ENCODE measurements around the gene AIRE. TPM values are rescaled to one million over a fixed set of nuclear protein-coding genes. Genes with fewer than 3 reads are reported as not detected.
A peak's percentile ranks its signal among the peaks of the same experiment; 100 is the strongest.

The AIRE gene
- total RNA-seq, 1 experiment from 2014 or later, result 0.17 TPM

DNA sequence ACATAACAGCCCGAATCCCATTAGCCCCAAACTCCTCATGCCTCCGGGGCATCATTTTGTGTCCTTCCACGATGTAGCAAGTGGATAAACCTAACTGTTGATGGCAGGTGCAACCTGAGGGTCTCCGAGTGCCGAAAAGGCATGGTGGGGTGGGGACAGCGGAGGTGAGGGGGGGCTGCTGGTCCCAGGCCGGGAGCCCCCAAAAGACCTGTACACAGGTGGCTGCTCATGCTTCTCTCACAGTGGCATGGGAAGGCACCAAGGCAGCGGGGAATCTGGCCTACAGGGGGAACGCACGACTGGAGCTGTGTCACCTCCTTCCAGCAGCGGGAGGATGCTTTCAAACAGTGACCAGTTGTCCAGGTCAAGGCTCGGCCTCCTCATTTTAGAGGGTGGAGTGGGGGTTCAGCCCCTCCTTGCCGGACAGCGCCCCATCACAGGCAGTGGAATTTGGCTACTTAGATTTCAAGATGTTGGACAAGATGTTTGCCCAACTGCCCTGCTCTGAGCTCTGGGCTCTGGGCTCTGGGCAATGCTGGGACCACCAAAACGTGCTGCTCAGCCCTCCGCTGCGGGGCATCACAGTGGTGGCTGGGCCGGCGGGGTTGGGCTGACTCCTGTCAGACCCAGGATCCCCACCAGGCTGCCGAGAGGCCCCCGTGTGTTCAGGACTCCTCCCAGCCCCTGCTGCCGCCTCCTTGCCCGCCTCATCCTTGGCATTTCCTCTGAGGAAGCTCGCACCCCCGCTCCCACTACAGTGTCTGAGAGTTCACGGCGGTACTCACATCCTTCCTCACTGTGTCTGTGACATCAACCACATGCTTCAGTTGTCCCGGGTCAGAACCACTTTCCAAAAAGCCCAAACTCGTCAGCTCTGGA, 31.6 kb upstream of the AIRE start:
- no CpG with 5 or more reads among the region's 29 CpGs for WGBS (ENCODE audit: extremely low coverage, insufficient read length, low lambda C conversion rate)
- Histone ChIP-seq H3K23me2 (ENCODE audit: insufficient read length, low read depth, low read length, poor library complexity, severe bottlenecking) (no peaks in the 10 kb centered on the region), H3K27me3 (ENCODE audit: insufficient read depth, low read length) (no peaks in the 10 kb centered on the region), H3K4ac (ENCODE audit: low read depth, low read length) (no peak overlapping the region), H2BK12ac (ENCODE audit: insufficient read length, low read depth, low read length) (no peak overlapping the region), H4K20me1 (ENCODE audit: control insufficient read depth, insufficient read depth, insufficient read length) (no peaks in the 10 kb centered on the region), H3T11ph (ENCODE audit: low read length) (no peak overlapping the region), H3K4me2 (ENCODE audit: insufficient read depth, insufficient read length, low read length) (no peak overlapping the region), H3K79me1 (ENCODE audit: insufficient read depth, low read depth, low read length, poor library complexity, severe bottlenecking) (no peaks in the 10 kb centered on the region), H4K91ac (ENCODE audit: insufficient read length, low read depth, low read length) (no peak overlapping the region), H3K79me2 (ENCODE audit: insufficient read depth, low read length) (no peaks in the 10 kb centered on the region), H2BK120ac (ENCODE audit: low read depth, low read length, poor library complexity, severe bottlenecking) (no peak overlapping the region), H3K9me3 (ENCODE audit: control insufficient read depth, low read depth, low read length) (no peaks in the 10 kb centered on the region), H4K5ac (ENCODE audit: insufficient read length, low read depth, low read length) (no peak overlapping the region), H3K9ac (ENCODE audit: extremely low read depth, insufficient read length, low read length) (no peak overlapping the region), H2AFZ (ENCODE audit: low read length) (no peak overlapping the region), H3K14ac (ENCODE audit: insufficient read depth, low read length) (no peak overlapping the region), H3K4me1 (ENCODE audit: insufficient read depth, low read length) (no peaks in the 10 kb centered on the region), H3K18ac (ENCODE audit: insufficient read length, low read depth, low read length) (no peak overlapping the region), H2BK5ac (ENCODE audit: insufficient read length, low read length) (no peak overlapping the region), H2BK15ac (ENCODE audit: low read depth, low read length) (no peak overlapping the region), H3K23ac (ENCODE audit: insufficient read length, low read depth, low read length) (no peak overlapping the region), H2AK5ac (ENCODE audit: insufficient read length, low read length) (no peak overlapping the region), H3K27ac (ENCODE audit: insufficient read length, low read depth, low read length) (no peak overlapping the region), H2BK20ac (ENCODE audit: low read depth, low read length, poor library complexity, severe bottlenecking) (no peak overlapping the region), H3K56ac (ENCODE audit: insufficient read length, low read depth, low read length) (no peak overlapping the region), H4K8ac (replicated peaks; ENCODE audit: insufficient read length, low read depth, low read length) (no peak overlapping the region)
- Mint-ChIP-seq H3K27ac (no peak overlapping the region), H3K36me3 (ENCODE audit: insufficient read depth in 1 of 3, low read depth in 3 of 3) (no peaks in the 10 kb centered on the region), H3K4me1 (peaks cover 0 to 2% of the 10 kb centered on the region in 2 experiments; a peak in 1 of 4 replicates), H3K27me3 (ENCODE audit: low read depth) (peaks cover 6% of the 10 kb centered on the region), H3K4me3 (no peak overlapping the region), H3K9me3 (no peaks in the 10 kb centered on the region)
- peak; percentile 27 for DNase-seq
- TF ChIP-seq, protein P1, sequence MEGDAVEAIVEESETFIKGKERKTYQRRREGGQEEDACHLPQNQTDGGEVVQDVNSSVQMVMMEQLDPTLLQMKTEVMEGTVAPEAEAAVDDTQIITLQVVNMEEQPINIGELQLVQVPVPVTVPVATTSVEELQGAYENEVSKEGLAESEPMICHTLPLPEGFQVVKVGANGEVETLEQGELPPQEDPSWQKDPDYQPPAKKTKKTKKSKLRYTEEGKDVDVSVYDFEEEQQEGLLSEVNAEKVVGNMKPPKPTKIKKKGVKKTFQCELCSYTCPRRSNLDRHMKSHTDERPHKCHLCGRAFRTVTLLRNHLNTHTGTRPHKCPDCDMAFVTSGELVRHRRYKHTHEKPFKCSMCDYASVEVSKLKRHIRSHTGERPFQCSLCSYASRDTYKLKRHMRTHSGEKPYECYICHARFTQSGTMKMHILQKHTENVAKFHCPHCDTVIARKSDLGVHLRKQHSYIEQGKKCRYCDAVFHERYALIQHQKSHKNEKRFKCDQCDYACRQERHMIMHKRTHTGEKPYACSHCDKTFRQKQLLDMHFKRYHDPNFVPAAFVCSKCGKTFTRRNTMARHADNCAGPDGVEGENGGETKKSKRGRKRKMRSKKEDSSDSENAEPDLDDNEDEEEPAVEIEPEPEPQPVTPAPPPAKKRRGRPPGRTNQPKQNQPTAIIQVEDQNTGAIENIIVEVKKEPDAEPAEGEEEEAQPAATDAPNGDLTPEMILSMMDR (conservative IDR thresholded peaks at IDR 0.05), result no peak
